ENCODE measurements around the gene NCKAP5. TPM values are rescaled to one million over a fixed set of nuclear protein-coding genes. Genes with fewer than 3 reads are reported as not detected.

NCKAP5 gene
- polyA plus RNA-seq, 1 experiment = 16.6 TPM

GRCh38 chr2:133570542-133570941, 2.3 kb upstream of the NCKAP5 start:
- Histone ChIP-seq H3K27ac (ENCODE audit: low read depth, low read length) (no peak overlapping the region), H3K27me3 (ENCODE audit: control insufficient read depth, insufficient read depth, low read length) (no peaks in the 10 kb centered on the region), H3K9me3 (ENCODE audit: control insufficient read depth, insufficient read depth, low read length) (no peaks in the 10 kb centered on the region), H3K4me3 (ENCODE audit: low read depth, low read length) (no peak overlapping the region)
- DNase-seq (ENCODE audit: low read depth, low spot score) = no peak
- ChIA-PET CTCF (no interaction called here), POLR2A (no interaction called here)
- TF ChIP-seq, protein P1, sequence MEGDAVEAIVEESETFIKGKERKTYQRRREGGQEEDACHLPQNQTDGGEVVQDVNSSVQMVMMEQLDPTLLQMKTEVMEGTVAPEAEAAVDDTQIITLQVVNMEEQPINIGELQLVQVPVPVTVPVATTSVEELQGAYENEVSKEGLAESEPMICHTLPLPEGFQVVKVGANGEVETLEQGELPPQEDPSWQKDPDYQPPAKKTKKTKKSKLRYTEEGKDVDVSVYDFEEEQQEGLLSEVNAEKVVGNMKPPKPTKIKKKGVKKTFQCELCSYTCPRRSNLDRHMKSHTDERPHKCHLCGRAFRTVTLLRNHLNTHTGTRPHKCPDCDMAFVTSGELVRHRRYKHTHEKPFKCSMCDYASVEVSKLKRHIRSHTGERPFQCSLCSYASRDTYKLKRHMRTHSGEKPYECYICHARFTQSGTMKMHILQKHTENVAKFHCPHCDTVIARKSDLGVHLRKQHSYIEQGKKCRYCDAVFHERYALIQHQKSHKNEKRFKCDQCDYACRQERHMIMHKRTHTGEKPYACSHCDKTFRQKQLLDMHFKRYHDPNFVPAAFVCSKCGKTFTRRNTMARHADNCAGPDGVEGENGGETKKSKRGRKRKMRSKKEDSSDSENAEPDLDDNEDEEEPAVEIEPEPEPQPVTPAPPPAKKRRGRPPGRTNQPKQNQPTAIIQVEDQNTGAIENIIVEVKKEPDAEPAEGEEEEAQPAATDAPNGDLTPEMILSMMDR (IDR thresholded peaks at IDR 0.05; ENCODE audit: low read depth, low read length) = no peak

DNA sequence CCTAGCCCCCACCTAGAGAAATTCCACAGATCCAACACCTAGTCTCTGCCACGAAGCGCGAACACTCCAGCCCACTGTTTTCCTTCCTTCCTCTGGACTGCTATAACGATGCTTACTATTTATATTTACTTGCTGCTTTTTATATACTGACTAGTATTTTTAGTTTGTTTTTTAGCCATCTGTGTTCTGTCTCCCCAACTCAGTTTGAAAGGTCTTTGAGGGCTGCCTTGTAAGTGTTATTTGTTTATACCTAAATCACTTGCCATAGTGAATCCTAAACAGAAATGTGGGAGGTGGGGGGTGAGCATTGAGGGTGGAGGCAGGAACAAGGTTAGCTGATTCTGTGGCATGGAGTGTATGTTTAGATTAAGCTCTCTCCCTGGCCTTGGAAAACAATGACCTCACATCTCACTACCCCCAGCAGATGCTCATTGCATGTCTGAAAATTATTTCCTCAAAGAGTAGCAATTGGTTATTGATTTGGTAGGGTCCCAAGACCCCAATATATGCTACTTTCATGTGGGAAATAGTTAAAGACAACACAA, 1.1 kb upstream of the NCKAP5 start:
- H3K27me3 ChIP-seq (ENCODE audit: control insufficient read depth, insufficient read depth, low read length) = no peaks in the 10 kb centered on the region
- ChIA-PET CTCF (interaction anchor here (3.6 kb wide), 1 partner anchor 211 kb away, joined by 30 read pairs; no protein-coding TSS in a partner anchor), POLR2A (interaction anchor here (3.3 kb wide), 1 partner anchor 186 kb away, joined by 16 read pairs; no protein-coding TSS in a partner anchor)
- no peak for DNase-seq (ENCODE audit: low read depth, low spot score)
- TF ChIP-seq, protein P1 (IDR thresholded peaks at IDR 0.05; ENCODE audit: low read depth, low read length) = no peak
- H3K9me3 ChIP-seq (ENCODE audit: control insufficient read depth, insufficient read depth, low read length) = no peaks in the 10 kb centered on the region
- H3K4me3 ChIP-seq (ENCODE audit: low read depth, low read length) = no peak overlapping the region
- H3K27ac ChIP-seq (ENCODE audit: low read depth, low read length) = no peak overlapping the region

DNA sequence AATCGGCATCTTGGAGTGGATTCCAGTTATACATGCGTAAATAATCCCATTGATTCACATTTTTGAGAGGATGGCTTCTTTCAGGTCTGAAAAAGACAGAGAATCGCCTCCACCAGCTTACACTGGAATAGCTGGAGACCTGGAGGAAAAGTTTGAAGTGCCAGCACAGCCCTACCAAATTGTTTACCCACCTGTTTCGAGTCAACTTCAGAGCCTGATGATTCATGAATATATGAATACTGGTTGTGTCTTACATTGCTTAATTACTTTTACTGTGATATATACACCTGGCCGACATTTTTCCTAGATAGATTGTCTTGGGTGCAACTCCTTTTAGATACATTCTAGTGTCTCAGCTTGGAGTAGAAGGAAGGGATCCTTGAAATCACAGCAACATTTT, 335 bp upstream of the NCKAP5 start:
- Histone ChIP-seq H3K4me3 (ENCODE audit: low read depth, low read length) (peak overlapping the region; percentile 67), H3K9me3 (ENCODE audit: control insufficient read depth, insufficient read depth, low read length) (no peaks in the 10 kb centered on the region), H3K27me3 (ENCODE audit: control insufficient read depth, insufficient read depth, low read length) (no peaks in the 10 kb centered on the region), H3K27ac (ENCODE audit: low read depth, low read length) (peak overlapping the region; percentile 87)
- DNase-seq (ENCODE audit: low read depth, low spot score) = no peak
- TF ChIP-seq, protein P1 (IDR thresholded peaks at IDR 0.05; ENCODE audit: low read depth, low read length) = no peak
- ChIA-PET CTCF (interaction anchor here (0.6 to 4.3 kb wide), 11 partner anchors 9 to 301 kb away, joined by 3 to 42 read pairs (median 4); no protein-coding TSS in a partner anchor), POLR2A (interaction anchor here (0.6 to 3.3 kb wide), 6 partner anchors 23 to 517 kb away, joined by 3 to 16 read pairs (median 5); no protein-coding TSS in a partner anchor)

- no peak for DNase-seq (ENCODE audit: low read depth, low spot score)
- Histone ChIP-seq H3K9me3 (ENCODE audit: control insufficient read depth, insufficient read depth, low read length) (no peaks in the 10 kb centered on the region), H3K27me3 (ENCODE audit: control insufficient read depth, insufficient read depth, low read length) (no peaks in the 10 kb centered on the region), H3K27ac (ENCODE audit: low read depth, low read length) (no peak overlapping the region), H3K4me3 (ENCODE audit: low read depth, low read length) (no peak overlapping the region)
- TF ChIP-seq, protein P1 (IDR thresholded peaks at IDR 0.05; ENCODE audit: low read depth, low read length) = no peak
- CTCF ChIA-PET = interaction anchor here (1.0 to 4.5 kb wide), 5 partner anchors 17 to 300 kb away, joined by 3 to 38 read pairs (median 26); no protein-coding TSS in a partner anchor
- POLR2A ChIA-PET = no interaction called here
Observed at GRCh38 chr2:133562558-133562957, 5.7 kb downstream of the NCKAP5 start.

DNA sequence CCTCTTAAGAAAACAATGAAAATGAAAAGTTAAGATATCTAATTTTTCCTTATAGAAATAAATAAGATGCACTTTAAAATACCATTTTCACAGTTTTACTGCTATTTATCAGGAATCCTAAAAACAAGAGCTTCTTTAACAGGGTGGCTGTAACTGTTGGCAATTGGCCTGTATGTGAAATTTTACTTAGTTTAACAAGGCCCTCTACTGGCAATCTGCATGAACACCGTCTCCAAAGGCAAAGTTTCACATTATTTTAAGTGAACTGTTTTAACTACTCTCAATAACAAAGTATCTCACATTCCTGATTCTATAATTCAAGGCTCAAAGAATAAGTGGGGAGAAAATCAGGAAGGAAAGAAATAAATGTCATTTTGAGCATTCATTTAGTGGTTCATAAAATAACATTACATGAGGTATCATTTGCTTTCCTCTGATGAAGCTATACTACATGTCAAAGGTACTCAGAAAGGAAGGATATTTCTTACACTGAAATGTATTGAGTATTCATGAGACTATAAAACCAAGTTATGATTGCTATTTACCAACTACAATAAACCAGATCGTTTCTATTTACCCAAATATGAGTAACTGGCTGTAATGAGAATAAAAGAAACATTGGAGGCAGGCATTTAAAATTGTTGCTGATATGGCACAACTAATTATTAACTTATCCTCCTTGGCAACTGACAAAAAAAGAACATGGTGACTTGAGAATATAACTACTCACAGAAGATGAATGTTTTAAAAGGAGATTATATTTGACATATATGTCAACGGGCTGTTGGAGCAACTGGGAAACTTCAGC, 7.0 kb downstream of the NCKAP5 start:
- Histone ChIP-seq H3K27me3 (ENCODE audit: control insufficient read depth, insufficient read depth, low read length) (no peaks in the 10 kb centered on the region), H3K4me3 (ENCODE audit: low read depth, low read length) (no peak overlapping the region), H3K27ac (ENCODE audit: low read depth, low read length) (no peak overlapping the region), H3K9me3 (ENCODE audit: control insufficient read depth, insufficient read depth, low read length) (no peaks in the 10 kb centered on the region)
- ChIA-PET CTCF (interaction anchor here (0.5 to 4.5 kb wide), 57 partner anchors 14 to 1014 kb away, joined by 3 to 38 read pairs (median 3); no protein-coding TSS in a partner anchor), POLR2A (interaction anchor here (1.2 kb wide), 1 partner anchor 194 kb away, joined by 3 read pairs; no protein-coding TSS in a partner anchor)
- peak; percentile 71 for DNase-seq (ENCODE audit: low read depth, low spot score)
- TF ChIP-seq, protein P1 (IDR thresholded peaks at IDR 0.05; ENCODE audit: low read depth, low read length) = peak; percentile 79

Measured in AG04450 (cell line).